Peyer's patch (tissue), 4 donors: Measurements from ENCODE around the gene CARD10. TPM values are rescaled to one million over a fixed set of nuclear protein-coding genes. Genes with fewer than 3 reads are reported as not detected.

Experiments
- DNase-seq, 3 donors: peaks; one replicate each; pipeline ENCODE4 v3.0.0-alpha.2; 2017 to 2019
- H3K27ac ChIP-seq, 4 donors: fragments of 200-600 bp; sonication (generic); one replicate each; pipeline ENCODE4 v1.5.1; 2016 to 2019
- H3K27me3 ChIP-seq, 2 donors: fragments of 200-600 bp; sonication (generic); one replicate each; pipeline ENCODE4 v1.5.1; 2019
- H3K36me3 ChIP-seq, 3 donors: fragments of 200-600 bp; sonication (generic); one replicate each; pipeline ENCODE4 v1.5.1; 2016 to 2019
- H3K4me1 ChIP-seq, 4 donors: fragments of 200-600 bp; sonication (generic); one replicate each; pipeline ENCODE4 v1.5.1; 2016 to 2019
- H3K4me3 ChIP-seq, 4 donors: fragments of 200-600 bp; sonication (generic); 1 replicate in 3 of 4; 2 replicates in 1 of 4; pipeline ENCODE4 v1.5.1; 2016 to 2019; ENCODE audit warnings: mild to moderate bottlenecking in 1 of 4
- H3K9me3 ChIP-seq, 4 donors: fragments of 200-600 bp; sonication (generic); one replicate each; pipeline ENCODE4 v1.5.1; 2016 to 2019; ENCODE audit warnings: mild to moderate bottlenecking in 1 of 4
- POLR2A ChIP-seq, 2 donors: fragments of 450-650 bp; IDR thresholded peaks; one replicate each; pipeline ENCODE4 v1.5.1; 2017; ENCODE audit warnings: antibody characterized with exemption in 2 of 2, mild to moderate bottlenecking in 2 of 2, moderate library complexity in 2 of 2
- total RNA-seq, 4 donors: library from RNA; depleted of rRNA; stranded (reverse); fragments of >200 nt; gene quantifications; one replicate each; pipeline ENCODE4 v1.1.0, GENCODE V29; 2016
- TF ChIP-seq, protein P1 (sequence below), 6 experiments: fragments of 450-650 bp in 4 of 6; fragments of 200-600 bp in 2 of 6; sonication (generic) in 1 of 6; IDR thresholded peaks; one replicate each; pipeline ENCODE4 v1.5.1; 2017 to 2019; ENCODE audit warnings: antibody characterized with exemption in 6 of 6, mild to moderate bottlenecking in 3 of 6, moderate library complexity in 1 of 6

Gene CARD10
- total RNA-seq, 4 donors from 2014 or later, result 74.3 to 142 (median 123) TPM

DNA sequence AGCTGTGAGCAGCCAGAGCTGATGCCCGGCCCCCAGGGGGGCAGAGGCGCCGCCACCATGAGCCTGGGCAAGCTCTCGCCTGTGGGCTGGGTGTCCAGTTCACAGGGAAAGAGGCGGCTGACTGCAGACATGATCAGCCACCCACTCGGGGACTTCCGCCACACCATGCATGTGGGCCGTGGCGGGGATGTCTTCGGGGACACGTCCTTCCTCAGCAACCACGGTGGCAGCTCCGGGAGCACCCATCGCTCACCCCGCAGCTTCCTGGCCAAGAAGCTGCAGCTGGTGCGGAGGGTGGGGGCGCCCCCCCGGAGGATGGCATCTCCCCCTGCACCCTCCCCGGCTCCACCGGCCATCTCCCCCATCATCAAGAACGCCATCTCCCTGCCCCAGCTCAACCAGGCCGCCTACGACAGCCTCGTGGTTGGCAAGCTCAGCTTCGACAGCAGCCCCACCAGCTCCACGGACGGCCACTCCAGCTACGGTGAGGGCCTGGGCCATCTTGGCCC, 47.2 kb upstream of the CARD10 start:
- no peaks in the 10 kb centered on the region for H3K9me3 ChIP-seq
- no peak for TF ChIP-seq POLR2A (IDR thresholded peaks at IDR 0.05)
- TF ChIP-seq, protein P1, sequence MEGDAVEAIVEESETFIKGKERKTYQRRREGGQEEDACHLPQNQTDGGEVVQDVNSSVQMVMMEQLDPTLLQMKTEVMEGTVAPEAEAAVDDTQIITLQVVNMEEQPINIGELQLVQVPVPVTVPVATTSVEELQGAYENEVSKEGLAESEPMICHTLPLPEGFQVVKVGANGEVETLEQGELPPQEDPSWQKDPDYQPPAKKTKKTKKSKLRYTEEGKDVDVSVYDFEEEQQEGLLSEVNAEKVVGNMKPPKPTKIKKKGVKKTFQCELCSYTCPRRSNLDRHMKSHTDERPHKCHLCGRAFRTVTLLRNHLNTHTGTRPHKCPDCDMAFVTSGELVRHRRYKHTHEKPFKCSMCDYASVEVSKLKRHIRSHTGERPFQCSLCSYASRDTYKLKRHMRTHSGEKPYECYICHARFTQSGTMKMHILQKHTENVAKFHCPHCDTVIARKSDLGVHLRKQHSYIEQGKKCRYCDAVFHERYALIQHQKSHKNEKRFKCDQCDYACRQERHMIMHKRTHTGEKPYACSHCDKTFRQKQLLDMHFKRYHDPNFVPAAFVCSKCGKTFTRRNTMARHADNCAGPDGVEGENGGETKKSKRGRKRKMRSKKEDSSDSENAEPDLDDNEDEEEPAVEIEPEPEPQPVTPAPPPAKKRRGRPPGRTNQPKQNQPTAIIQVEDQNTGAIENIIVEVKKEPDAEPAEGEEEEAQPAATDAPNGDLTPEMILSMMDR (IDR thresholded peaks at IDR 0.05), result no peak
- H3K4me1 ChIP-seq, result peaks cover 11 to 97% (median 32%) of the 10 kb centered on the region in 4 donors
- peak in 1 of 3 donors; percentile 63 for DNase-seq
- peaks cover 0 to 17% (median 0%) of the 10 kb centered on the region in 3 donors for H3K36me3 ChIP-seq
- peak overlapping the region in 3 of 4 donors; percentile 27 to 93 (median 27) for H3K27ac ChIP-seq
- H3K4me3 ChIP-seq, result peak overlapping the region in 1 of 4 donors; percentile 16
- H3K27me3 ChIP-seq, result no peaks in the 10 kb centered on the region

DNA sequence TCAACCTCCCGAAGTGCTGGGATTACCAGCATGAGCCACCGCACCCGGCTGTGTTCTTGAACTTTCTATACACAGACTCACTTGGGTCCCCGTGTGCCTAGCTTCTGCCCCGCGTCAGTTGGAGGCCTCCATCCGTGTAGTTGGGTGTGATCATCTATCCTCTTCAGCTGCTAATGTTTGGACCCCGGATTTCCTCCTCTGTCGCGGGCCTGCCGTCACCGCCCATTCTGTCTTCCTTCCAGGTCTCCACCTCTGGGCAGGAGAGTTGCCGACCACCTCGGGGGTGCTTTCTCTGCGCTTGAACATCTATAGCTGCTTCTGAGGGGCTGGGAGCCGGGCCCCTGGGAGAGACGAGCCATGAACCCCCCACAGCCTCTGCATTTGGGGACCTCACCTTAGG, 46.6 kb upstream of the CARD10 start:
- Histone ChIP-seq H3K4me1 (peaks cover 11 to 93% (median 37%) of the 10 kb centered on the region in 4 donors), H3K9me3 (no peaks in the 10 kb centered on the region), H3K27me3 (no peaks in the 10 kb centered on the region), H3K4me3 (peak overlapping the region in 1 of 4 donors; percentile 16), H3K27ac (peak overlapping the region in 2 of 4 donors; percentile 27 to 93), H3K36me3 (peaks cover 0 to 17% (median 0%) of the 10 kb centered on the region in 3 donors)
- TF ChIP-seq POLR2A (IDR thresholded peaks at IDR 0.05), result no peak
- TF ChIP-seq, protein P1 (IDR thresholded peaks at IDR 0.05), result no peak
- no peak for DNase-seq

DNA sequence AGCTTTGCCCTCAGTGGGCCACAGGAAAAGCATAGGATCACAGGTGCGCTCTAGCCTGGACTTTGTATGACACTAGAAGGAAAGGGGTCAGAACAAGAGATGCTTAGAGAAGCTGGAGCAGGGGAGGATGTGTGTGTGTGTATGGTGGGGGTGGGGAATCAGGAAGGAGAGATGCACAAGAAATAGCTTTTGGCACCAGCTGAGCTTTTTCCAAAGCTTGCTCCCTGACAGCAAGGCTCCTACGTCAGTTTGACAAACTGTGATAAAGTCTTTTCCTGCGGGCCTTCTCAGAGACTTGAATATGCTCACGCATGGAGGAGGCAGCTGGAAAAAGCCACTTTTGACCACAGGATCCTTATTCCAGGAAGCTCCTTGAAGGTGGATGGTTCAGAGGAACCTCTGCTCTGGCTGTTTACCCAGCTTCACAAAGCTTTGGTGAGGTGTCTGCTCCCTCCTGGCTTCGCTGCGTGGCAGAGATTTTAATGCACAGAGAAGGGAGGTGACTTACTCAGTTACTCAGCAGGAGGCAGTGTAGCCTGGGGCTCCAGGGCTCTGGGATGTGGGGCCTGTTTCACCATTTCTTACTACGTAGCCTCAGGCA, 45.0 kb upstream of the CARD10 start:
- no peak for DNase-seq
- no peak for TF ChIP-seq POLR2A (IDR thresholded peaks at IDR 0.05)
- TF ChIP-seq, protein P1 (IDR thresholded peaks at IDR 0.05), result peak in 1 of 6 experiments; percentile 5
- H3K27ac ChIP-seq, result peak overlapping the region; percentile 78 to 98 (median 96)
- peaks cover 7 to 77% (median 42%) of the 10 kb centered on the region in 4 donors for H3K4me1 ChIP-seq
- peaks cover 0 to 17% (median 0%) of the 10 kb centered on the region in 3 donors for H3K36me3 ChIP-seq
- no peaks in the 10 kb centered on the region for H3K9me3 ChIP-seq
- no peak overlapping the region for H3K4me3 ChIP-seq
- no peaks in the 10 kb centered on the region for H3K27me3 ChIP-seq

DNA sequence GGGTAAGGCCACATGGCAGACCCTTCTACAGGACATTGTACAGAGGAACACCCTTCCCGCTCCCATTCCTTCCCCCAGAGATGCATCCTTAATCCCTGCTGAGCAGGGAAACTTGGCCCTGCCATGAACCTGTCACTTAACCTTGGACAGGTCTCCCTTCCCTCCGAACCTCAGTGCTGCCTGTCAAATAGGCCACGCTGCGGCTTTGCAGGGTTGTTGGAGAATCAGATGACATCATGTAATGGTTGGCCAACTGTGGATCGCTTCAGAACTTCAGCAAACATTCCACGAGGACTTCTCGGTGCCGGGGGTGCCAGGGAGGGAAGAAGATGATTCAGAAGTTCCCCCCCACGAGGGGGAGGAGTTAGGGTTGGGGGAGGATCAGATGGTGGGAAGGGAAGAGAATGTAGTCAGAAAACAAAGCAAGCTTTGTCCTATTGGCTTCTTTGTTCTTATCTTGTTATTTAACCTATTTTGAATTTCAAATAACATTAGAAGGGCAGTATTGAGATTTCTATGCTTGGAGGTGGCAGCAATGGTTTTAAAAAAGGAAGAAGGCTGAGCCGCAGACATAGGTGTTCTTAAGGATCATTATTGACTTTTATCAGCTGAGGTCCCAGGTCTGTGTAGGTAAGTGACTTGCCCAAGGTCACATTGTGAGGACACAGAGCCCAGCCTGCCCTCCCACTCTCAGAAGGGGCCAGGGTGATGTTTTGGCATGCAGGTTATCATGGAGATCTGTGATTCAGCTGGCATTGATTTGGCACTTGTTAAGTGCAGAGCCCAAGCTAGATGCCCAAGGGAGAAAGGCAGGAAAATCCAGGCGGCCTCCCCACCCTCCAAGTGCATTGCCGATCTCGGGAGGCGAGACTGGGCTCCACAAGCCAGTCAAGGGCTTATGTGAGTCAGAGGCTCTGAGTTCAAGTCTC, 44.2 kb upstream of the CARD10 start:
- Histone ChIP-seq H3K27ac (peak overlapping the region; percentile 78 to 98 (median 96)), H3K27me3 (no peaks in the 10 kb centered on the region), H3K36me3 (peaks cover 0 to 14% (median 0%) of the 10 kb centered on the region in 3 donors), H3K4me1 (peaks cover 4 to 69% (median 40%) of the 10 kb centered on the region in 4 donors), H3K9me3 (no peaks in the 10 kb centered on the region), H3K4me3 (no peak overlapping the region)
- DNase-seq, result peak in 2 of 3 donors; percentile 42 to 80
- no peak for TF ChIP-seq POLR2A (IDR thresholded peaks at IDR 0.05)
- TF ChIP-seq, protein P1 (IDR thresholded peaks at IDR 0.05), result no peak

DNA sequence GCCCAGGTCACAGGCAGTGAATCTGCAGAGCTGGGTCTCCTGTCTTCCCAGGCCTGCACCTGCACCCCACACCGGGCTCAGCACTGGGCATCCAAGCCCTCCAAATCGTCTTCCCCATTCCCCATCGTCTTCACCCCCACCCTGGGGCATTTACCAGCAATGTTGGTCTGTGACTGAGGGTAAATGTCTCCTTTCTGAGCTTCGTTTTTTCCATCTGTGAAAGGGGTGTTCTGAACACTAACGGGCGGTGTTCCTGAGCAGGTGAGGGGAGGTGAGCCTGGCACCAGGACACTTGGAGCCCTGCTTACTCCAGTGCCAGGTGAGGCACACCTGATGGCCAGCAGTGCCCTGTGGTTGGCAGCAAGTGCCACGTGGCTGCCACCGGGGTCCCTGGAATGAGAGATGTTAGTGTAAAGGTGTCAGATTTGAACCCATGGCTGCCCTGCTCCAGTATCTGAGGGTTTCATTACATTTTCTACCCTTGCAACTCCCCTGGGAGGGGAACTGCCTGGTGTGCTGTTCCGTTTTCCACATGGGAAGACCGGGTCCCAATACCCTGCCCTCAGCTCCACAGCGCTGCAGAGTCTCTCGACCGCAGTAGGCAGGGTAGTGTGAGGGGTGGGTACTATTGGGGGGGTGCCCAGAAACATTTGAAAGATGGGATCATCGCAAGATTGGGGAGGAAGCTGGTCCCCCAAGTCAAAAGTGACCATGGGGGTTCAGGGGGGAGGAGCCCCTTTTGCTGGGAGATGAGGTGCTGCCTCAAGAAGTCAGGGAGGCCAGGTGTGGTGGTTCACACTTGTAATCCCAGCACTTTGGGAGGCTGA, 43.0 kb upstream of the CARD10 start:
- no peak for DNase-seq
- peaks cover 0 to 12% (median 0%) of the 10 kb centered on the region in 3 donors for H3K36me3 ChIP-seq
- TF ChIP-seq, protein P1 (IDR thresholded peaks at IDR 0.05), result no peak
- TF ChIP-seq POLR2A (IDR thresholded peaks at IDR 0.05), result no peak

More for the DNA sequence above, 43.0 kb upstream of the CARD10 start:
- peak overlapping the region; percentile 78 to 98 (median 96) for H3K27ac ChIP-seq
- peaks cover 0 to 61% (median 39%) of the 10 kb centered on the region in 4 donors for H3K4me1 ChIP-seq
- no peaks in the 10 kb centered on the region for H3K27me3 ChIP-seq
- H3K4me3 ChIP-seq, result peak overlapping the region; percentile 59 to 77 (median 64)
- H3K9me3 ChIP-seq, result no peaks in the 10 kb centered on the region
